HG03469 (cell line): Measurements from ENCODE around the gene NKX2-8.
"Not testable (repeated sequence)": the region's sequence is repeated elsewhere in the genome, so short reads cannot be mapped to it uniquely, and the experiment has no call there.

Experiments
- ATAC-seq: cut with Tn5 transposase; IDR thresholded peaks from one replicate; pipeline ENCODE4 v1.9.1; 2021; ENCODE audit warnings: mild to moderate bottlenecking, moderate library complexity, moderate number of reproducible peaks; ENCODE audit not compliant: unreplicated experiment

The NKX2-8 gene

GRCh38 chr14:36580141-36580855, 2.1 kb downstream of the NKX2-8 start:
- ATAC-seq: no peak

DNA sequence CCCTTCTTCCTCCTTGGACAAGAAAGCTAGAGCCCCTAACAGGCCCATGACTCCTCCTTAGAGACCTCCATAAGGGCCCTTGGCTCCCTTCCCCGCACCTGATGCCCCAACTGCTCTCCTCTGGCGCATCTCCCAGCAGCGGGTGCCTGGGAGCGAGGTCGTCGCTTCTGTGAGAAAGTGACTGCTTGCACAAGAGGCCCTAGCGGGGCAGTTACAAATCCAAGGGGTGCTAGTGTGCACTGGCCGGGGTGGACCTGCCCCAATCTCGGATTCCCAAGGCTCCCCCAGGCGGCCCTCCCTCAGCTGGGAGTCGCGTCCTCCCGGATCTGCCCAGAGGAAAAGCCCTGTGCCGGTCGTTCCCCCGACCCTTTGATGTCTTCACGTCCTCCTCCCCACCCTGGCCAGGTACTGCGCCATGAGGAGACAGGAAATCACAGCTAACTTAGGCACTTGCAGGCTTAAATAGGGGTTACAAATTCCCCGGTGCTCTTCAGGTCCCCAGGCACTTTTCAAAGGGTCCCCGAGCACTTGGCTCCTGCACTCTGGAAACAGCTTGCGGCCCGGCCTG, 2.8 kb downstream of the NKX2-8 start:
- no peak for ATAC-seq

- no peak for ATAC-seq
Observed at GRCh38 chr14:36579001-36579555, 3.3 kb downstream of the NKX2-8 start.

- no peak for ATAC-seq
Observed at GRCh38 chr14:36570065-36570464, 12.3 kb downstream of the NKX2-8 start.

DNA sequence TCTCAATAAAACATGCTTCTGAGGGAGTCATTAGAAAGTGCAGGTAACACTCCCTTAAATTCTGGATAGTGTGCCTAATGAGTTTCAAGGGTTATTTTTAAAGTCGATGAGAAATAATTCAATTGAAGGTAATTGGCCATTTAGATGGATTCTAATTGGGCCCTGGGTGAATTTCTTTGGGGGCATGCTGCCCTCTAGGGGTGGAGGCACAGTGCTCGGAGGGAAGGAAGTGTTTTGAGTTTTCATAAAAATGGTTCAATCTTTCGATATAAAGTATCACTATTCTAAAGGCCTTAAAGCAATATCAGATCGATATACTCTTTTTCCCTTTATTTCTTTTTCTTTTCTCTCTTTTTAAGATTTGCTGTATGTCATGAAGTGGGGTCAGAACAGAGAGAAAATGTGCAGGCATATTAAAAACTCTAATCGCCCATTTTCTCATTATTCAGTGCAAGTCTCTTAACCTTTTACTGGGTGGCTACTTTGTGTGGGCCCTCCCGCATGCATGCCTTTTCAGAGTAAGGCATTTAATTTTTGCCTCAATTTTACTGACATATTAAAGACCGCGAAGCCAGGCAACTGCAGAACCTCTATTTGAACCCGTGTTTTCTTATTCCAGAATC, 25.5 kb downstream of the NKX2-8 start:
- ATAC-seq: no peak

DNA sequence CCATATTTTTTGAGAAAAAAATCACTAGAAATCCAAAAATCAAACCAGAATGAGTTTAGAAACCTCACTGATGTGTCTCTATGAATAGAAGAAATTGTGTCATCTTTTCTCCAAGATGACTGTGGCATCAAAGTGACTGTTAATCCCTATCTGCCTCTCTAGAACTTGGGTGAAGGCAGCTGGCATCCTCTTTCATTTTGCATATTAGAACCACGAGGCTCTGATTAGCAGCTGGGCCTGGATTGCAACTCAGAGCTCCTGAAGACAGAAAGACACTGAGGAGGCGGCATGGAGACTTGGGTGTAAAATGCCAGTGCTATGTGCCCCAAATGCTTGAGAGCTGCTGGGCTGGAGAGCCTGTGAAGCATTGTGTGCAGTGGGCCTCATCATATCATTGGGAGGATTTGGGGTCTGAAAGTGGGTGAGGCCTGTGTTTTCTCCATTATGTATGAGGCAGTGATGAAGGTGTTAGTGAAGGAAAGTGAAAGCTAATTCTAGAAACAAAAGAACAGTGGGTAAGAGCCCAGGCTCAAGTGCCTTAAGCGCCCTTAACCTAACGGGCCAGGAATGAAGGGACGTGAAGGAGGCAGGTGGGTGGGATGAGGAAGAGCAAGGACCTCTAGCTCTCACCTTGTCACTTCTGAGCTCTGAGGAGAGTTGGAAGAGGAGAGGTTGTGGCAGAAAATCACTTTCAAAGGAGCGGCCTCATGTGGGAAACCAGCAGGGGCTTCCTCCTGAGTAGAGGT, 26.2 kb downstream of the NKX2-8 start:
- ATAC-seq: no peak

DNA sequence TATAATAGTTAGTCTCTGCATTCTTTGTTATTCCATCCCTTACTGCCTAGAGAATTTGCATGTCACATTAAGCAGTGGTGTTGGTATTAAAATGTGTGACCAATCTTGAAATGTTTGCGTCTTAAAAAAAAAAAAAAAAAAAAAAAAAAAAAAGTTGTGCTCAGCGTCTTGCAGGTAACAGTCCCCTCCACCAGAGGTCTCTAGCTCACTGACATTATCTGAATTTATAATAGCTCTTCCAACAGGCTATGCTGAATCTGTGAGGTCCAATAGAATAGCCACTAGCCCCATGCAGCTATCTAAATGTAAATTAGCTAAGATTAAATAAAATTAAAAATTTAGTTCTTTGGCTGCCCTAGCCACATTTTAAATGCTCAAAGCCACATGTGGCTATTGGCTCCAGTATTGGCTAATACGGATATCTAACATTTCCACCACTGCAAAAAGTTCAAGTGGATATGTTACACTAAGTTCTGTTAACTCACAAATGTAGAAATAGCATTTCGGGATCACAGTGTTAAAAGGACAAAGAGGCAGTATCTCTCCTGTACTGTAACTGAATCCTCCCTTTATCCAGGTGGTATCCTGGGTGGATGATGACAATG, 28.7 kb downstream of the NKX2-8 start:
- peak; percentile 48 for ATAC-seq

GRCh38 chr14:36550899-36551298, 31.5 kb downstream of the NKX2-8 start:
- ATAC-seq: no peak

DNA sequence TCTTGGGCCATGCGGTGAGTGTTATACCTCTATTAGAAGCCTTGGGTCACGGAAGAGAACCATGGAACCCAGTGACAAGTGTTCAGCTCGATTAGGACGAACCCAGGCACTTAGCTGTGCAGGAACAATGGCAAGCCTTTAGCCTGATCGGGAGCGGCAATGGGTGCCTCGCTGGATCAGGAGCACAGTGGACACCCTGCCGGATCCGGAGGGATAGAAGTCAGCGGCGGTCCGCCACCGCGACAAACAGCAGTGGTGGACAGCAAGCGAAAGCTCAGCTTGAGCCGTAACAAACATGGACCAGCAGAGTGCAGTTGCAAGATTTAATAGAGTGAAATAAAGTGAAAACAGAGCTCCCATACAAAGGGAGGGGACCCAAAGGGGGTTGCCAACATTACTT, 38.1 kb downstream of the NKX2-8 start:
- not testable (repeated sequence) for ATAC-seq

DNA sequence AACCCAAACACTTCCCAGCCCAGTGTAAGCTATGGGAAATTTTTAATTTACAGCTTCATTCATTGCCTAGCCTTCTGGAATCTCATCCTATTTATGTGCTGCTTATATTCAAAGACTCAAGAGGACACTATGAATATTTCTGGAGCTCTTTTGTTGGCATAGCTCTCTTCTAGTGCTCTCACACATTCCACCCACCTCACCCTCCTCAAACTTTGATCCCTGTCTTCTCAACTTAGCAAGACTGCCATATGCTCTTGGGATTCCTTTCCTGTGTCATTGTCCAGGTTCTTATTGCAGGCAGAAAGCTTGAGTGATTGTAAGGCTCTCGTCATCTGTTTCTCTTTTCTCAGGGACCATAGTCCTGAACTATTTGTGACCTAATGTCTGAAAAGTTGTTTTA, 44.4 kb downstream of the NKX2-8 start:
- ATAC-seq: no peak
